Measurements from ENCODE around the gene CLDN6.

CLDN6 gene

DNA sequence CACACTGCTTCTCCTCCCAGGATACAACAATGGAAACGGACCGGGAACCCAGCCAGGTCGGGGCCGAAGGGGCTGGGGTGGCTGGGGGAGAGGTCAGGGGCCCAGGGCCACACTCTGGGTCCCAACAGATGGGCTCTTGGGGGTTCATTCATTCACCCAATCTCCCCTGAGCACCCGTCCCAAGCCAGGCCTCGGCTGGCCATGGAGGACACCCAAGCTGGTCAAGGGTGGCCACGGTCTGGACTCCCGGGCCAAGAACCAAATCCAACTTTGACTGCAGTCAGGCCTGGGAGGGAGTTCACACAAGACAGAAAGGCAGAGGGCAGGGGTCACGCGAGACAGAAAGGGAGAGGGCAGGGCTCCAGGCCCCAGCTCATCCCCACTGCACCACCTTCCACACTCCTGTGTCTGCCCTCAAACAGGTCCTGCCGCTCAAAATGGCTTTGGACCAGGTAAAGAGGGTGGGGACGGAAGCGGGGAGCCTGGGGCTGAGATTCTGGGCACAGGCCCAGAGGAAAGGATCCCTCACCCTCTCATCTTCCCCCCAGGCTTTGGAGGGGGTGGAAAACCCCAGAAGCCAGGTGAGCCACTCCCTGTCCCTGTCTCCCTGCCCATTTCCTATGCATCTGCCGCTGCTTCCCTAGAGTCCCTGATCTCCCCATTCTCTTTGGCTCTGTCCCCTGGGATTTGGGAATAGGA is 25.5 kb downstream of the CLDN6 start:
- no peak for DNase-seq (ENCODE audit: low read depth)
- H3K4me3 ChIP-seq (replicated peaks; ENCODE audit: low read depth, low read length): no peak overlapping the region
- no peak for TF ChIP-seq CTCF (IDR thresholded peaks at IDR 0.05; ENCODE audit: low read length, missing control alignments)

GRCh38 chr16:2991566-2992261 is 26.3 kb downstream of the CLDN6 start:
- H3K4me3 ChIP-seq (replicated peaks; ENCODE audit: low read depth, low read length): no peak overlapping the region
- TF ChIP-seq CTCF (IDR thresholded peaks at IDR 0.05; ENCODE audit: low read length, missing control alignments): no peak
- no peak for DNase-seq (ENCODE audit: low read depth)

- H3K4me3 ChIP-seq (replicated peaks; ENCODE audit: low read depth, low read length): no peak overlapping the region
- no peak for DNase-seq (ENCODE audit: low read depth)
- TF ChIP-seq CTCF (IDR thresholded peaks at IDR 0.05; ENCODE audit: low read length, missing control alignments): no peak
These were observed 27.1 kb downstream of the CLDN6 start for GRCh38 chr16:2990891-2991290.

GRCh38 chr16:2988590-2989099 is 29.3 kb downstream of the CLDN6 start:
- no peak for DNase-seq (ENCODE audit: low read depth)
- H3K4me3 ChIP-seq (replicated peaks; ENCODE audit: low read depth, low read length): no peak overlapping the region
- TF ChIP-seq CTCF (IDR thresholded peaks at IDR 0.05; ENCODE audit: low read length, missing control alignments): no peak

DNA sequence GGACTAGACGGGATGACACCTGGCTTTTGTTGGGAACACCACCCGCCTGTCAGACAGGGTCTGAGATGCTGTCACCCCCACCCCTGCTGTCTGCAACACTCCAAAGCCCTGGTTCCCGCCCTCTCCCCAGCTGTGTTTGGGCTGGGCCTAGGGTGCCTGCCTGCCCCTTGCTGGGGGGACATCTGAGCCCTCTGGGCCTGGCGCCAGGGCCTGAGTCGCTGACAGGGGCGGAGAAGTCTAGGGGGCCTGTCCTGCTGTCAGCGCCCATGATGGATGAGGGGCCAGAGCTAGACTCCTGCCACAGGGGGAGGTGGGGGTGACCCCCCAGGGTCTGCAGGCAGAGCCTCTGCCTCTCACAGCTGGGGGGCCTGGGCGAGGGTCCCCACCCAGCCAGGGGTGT is 30.1 kb downstream of the CLDN6 start:
- DNase-seq (ENCODE audit: low read depth): no peak
- H3K4me3 ChIP-seq (replicated peaks; ENCODE audit: low read depth, low read length): no peak overlapping the region
- TF ChIP-seq CTCF (IDR thresholded peaks at IDR 0.05; ENCODE audit: low read length, missing control alignments): no peak

- DNase-seq (ENCODE audit: low read depth): no peak
- no peak overlapping the region for H3K4me3 ChIP-seq (replicated peaks; ENCODE audit: low read depth, low read length)
- no peak for TF ChIP-seq CTCF (IDR thresholded peaks at IDR 0.05; ENCODE audit: low read length, missing control alignments)
These were observed 30.7 kb downstream of the CLDN6 start for GRCh38 chr16:2987286-2987685.

All from fibroblast of pulmonary artery (primary cell).